GM18511 (cell line): ENCODE results near the gene ZNF23.

ENCODE experiments used
- ATAC-seq: cut with Tn5 transposase; IDR thresholded peaks from one replicate; pipeline ENCODE4 v1.9.1; 2021; ENCODE audit warnings: mild to moderate bottlenecking, moderate library complexity; ENCODE audit not compliant: unreplicated experiment

The ZNF23 gene

GRCh38 chr16:71399801-71400563 is 62.1 kb downstream of the ZNF23 start:
- ATAC-seq: no peak
